ENCODE results near the gene EGFR.

Gene EGFR

GRCh38 chr7:55191926-55192692 is 173.3 kb downstream of the EGFR start:
- no peak overlapping the region for H3K9ac ChIP-seq (ENCODE audit: low read length)
- H3K9me3 ChIP-seq (ENCODE audit: insufficient read depth, low read length) = no peaks in the 10 kb centered on the region
- H3K36me3 ChIP-seq (replicated peaks; ENCODE audit: low read depth, low read length) = no peaks in the 10 kb centered on the region
- H3K4me1 ChIP-seq (ENCODE audit: low read length) = no peaks in the 10 kb centered on the region
- no peaks in the 10 kb centered on the region for H3K79me2 ChIP-seq (ENCODE audit: low read length)
- H3K4me2 ChIP-seq (ENCODE audit: low read length) = no peak overlapping the region
- no peak overlapping the region for H3K27ac ChIP-seq (ENCODE audit: low read length)
- peaks cover 3% of the 10 kb centered on the region; the same call in 1 of the 2 replicates for H3K27me3 ChIP-seq (ENCODE audit: low read depth, low read length)
- TF ChIP-seq EZH2phosphoT487 (IDR thresholded peaks at IDR 0.05; ENCODE audit: low read depth) = no peak
- no peak for TF ChIP-seq CTCF (IDR thresholded peaks at IDR 0.05; ENCODE audit: low read depth, low read length)
- H4K20me1 ChIP-seq (ENCODE audit: insufficient read depth, low read length) = no peaks in the 10 kb centered on the region
- H2AFZ ChIP-seq (ENCODE audit: low read depth, low read length) = no peak overlapping the region
- no peak overlapping the region for H3K4me3 ChIP-seq (ENCODE audit: low read length)

- H3K4me1 ChIP-seq (ENCODE audit: low read length) = no peaks in the 10 kb centered on the region
- H3K4me2 ChIP-seq (ENCODE audit: low read length) = no peak overlapping the region
- H2AFZ ChIP-seq (ENCODE audit: low read depth, low read length) = no peak overlapping the region
- H3K9me3 ChIP-seq (ENCODE audit: insufficient read depth, low read length) = no peaks in the 10 kb centered on the region
- H3K4me3 ChIP-seq (ENCODE audit: low read length) = no peak overlapping the region
- peaks cover 7% of the 10 kb centered on the region; the same call in 1 of the 2 replicates for H3K27me3 ChIP-seq (ENCODE audit: low read depth, low read length)
- no peaks in the 10 kb centered on the region for H4K20me1 ChIP-seq (ENCODE audit: insufficient read depth, low read length)
- TF ChIP-seq CTCF (IDR thresholded peaks at IDR 0.05; ENCODE audit: low read depth, low read length) (no peak), EZH2phosphoT487 (IDR thresholded peaks at IDR 0.05; ENCODE audit: low read depth) (no peak)
- no peaks in the 10 kb centered on the region for H3K79me2 ChIP-seq (ENCODE audit: low read length)
- H3K36me3 ChIP-seq (replicated peaks; ENCODE audit: low read depth, low read length) = no peaks in the 10 kb centered on the region
- H3K9ac ChIP-seq (ENCODE audit: low read length) = no peak overlapping the region
- no peak overlapping the region for H3K27ac ChIP-seq (ENCODE audit: low read length)
Observed at GRCh38 chr7:55192723-55193122, 173.9 kb downstream of the EGFR start.

- H3K36me3 ChIP-seq (replicated peaks; ENCODE audit: low read depth, low read length) = no peaks in the 10 kb centered on the region
- H3K79me2 ChIP-seq (ENCODE audit: low read length) = no peaks in the 10 kb centered on the region
- no peak overlapping the region for H3K9ac ChIP-seq (ENCODE audit: low read length)
- TF ChIP-seq EZH2phosphoT487 (IDR thresholded peaks at IDR 0.05; ENCODE audit: low read depth) (no peak), CTCF (IDR thresholded peaks at IDR 0.05; ENCODE audit: low read depth, low read length) (no peak)
- H3K4me3 ChIP-seq (ENCODE audit: low read length) = no peak overlapping the region
- no peak overlapping the region for H2AFZ ChIP-seq (ENCODE audit: low read depth, low read length)
- H3K27me3 ChIP-seq (ENCODE audit: low read depth, low read length) = peaks cover 8% of the 10 kb centered on the region; the same call in 1 of the 2 replicates
- no peak overlapping the region for H3K4me2 ChIP-seq (ENCODE audit: low read length)
- no peaks in the 10 kb centered on the region for H3K4me1 ChIP-seq (ENCODE audit: low read length)
- H3K9me3 ChIP-seq (ENCODE audit: insufficient read depth, low read length) = no peaks in the 10 kb centered on the region
- H4K20me1 ChIP-seq (ENCODE audit: insufficient read depth, low read length) = no peaks in the 10 kb centered on the region
- H3K27ac ChIP-seq (ENCODE audit: low read length) = no peak overlapping the region
Observed at GRCh38 chr7:55193245-55193644, 174.4 kb downstream of the EGFR start.

GRCh38 chr7:55194522-55194921 is 175.7 kb downstream of the EGFR start:
- H3K4me3 ChIP-seq (ENCODE audit: low read length) = no peak overlapping the region
- no peak for TF ChIP-seq CTCF (IDR thresholded peaks at IDR 0.05; ENCODE audit: low read depth, low read length)
- TF ChIP-seq EZH2phosphoT487 (IDR thresholded peaks at IDR 0.05; ENCODE audit: low read depth) = no peak
- H3K9ac ChIP-seq (ENCODE audit: low read length) = no peak overlapping the region
- peaks cover 12% of the 10 kb centered on the region; the same call in 1 of the 2 replicates for H3K27me3 ChIP-seq (ENCODE audit: low read depth, low read length)
- no peak overlapping the region for H3K27ac ChIP-seq (ENCODE audit: low read length)
- no peak overlapping the region for H2AFZ ChIP-seq (ENCODE audit: low read depth, low read length)
- no peak overlapping the region for H3K4me2 ChIP-seq (ENCODE audit: low read length)
- no peaks in the 10 kb centered on the region for H3K4me1 ChIP-seq (ENCODE audit: low read length)
- H3K9me3 ChIP-seq (ENCODE audit: insufficient read depth, low read length) = no peaks in the 10 kb centered on the region
- no peaks in the 10 kb centered on the region for H3K79me2 ChIP-seq (ENCODE audit: low read length)
- H4K20me1 ChIP-seq (ENCODE audit: insufficient read depth, low read length) = no peaks in the 10 kb centered on the region
- no peaks in the 10 kb centered on the region for H3K36me3 ChIP-seq (replicated peaks; ENCODE audit: low read depth, low read length)
